Activated CD8-positive, alpha-beta memory T cell treated with anti-CD3 and anti-CD28 coated beads for 48 hours (primary cell): ENCODE data around the gene STK38.
"Not testable (repeated sequence)": the region's sequence is repeated elsewhere in the genome, so short reads cannot be mapped to it uniquely, and the experiment has no call there.

Experiments used
- DNase-seq, 3 experiments: peaks; one replicate each; pipeline ENCODE4 v3.0.0-alpha.2; 2020; ENCODE audit warnings: low read depth in 2 of 3, low spot score in 2 of 3

Gene STK38

DNA sequence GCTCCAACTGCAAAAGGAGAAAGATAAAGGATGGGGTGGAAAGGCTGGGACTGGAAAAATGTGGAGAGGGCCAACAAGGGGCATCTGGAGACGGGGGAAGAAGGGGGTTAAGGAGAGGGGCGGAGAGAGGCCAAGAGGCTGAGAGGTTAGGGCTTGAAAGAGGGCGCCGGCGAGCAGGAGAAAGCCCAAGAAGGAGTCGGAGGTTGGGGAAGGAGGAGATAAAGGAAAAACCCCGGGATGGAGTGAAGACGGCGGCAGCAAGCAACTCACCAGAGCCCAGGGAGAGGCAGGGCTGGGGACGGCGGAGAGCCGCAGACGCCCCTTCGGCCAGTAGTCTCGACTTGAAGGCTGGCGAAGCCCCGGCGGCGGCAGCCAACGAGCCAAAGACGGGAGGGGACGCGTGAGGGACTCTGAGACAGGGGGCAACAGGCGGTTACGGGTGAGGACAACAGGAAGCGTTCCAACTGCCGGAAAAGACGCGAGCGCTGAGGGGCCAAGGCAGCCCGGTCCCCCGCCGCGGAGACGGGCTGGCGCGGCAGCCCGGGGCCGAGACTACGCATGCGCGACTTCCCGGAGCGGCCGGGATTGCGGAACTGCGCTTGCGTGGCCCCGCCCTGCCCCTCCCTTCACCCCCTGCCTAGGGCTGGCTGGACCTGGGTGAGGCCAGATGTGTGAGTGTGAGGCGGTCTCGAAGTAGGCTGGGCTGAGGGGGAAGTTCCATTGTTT lies at the start of gene STK38:
STK38 (minus strand) TSS at position 560 of the 726 bp plus-strand sequence. CDS start 7,277 bp downstream, outside the sequence.
- DNase-seq: peak; percentile 89 to 96 (median 95)

DNA sequence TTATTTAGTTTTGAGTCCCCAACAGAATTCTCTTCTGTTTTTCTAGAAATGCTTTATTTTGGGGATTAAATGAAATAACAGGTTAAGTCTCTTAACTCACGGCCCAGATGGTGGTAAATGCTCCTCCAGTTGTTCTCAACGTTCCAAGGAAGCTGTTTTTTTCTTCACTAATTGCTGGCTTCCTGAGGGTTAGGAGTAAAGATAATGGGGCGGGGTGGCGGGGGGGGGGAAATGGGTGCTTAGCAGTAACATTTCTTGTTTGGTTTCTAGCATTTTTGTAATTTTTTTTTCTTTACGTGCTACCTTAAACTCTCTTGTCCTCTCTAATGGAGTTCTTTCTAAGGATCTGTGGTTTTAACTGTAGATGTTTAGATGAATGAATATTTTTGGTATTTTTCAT lies 49.1 kb upstream of the STK38 start:
- DNase-seq: no peak

DNA sequence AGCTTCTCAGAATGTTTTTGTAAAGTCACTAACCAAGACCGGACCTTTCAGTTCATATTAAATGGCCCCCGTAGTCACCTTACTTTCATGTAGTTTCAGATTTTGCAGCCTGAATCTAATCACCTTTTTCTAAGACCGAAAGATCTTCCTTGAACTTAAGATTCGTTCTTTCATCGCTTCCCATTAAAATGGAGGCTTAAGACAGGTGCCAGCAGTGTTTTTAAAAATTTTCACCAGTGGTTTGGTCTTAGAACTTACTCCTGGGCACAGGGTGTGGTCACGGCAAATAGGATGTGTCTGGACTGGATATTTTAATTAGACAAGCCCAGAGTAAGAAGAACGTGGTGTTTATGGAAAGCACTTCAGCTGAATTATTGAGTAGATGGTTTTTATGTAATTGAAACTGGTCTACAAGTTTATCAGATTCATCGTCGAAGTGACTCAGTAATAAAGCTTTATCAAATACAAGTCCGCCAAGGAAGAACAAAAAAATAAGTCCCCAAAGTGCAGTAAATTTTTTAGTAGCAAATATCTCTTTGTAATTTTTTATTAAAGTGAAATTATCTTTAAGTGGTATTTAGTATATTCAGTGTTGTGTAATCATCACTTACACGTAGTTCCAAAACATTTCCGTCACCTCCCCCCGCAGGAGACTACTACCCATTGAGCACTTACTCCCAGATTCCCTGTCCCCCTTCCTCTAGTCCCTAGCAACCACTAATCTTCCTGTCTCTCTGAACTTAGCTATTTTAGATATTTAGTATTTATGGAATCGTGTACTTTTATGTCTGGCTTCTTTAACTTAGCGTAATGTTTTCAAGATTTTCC lies 47.8 kb upstream of the STK38 start:
- DNase-seq: no peak

DNA sequence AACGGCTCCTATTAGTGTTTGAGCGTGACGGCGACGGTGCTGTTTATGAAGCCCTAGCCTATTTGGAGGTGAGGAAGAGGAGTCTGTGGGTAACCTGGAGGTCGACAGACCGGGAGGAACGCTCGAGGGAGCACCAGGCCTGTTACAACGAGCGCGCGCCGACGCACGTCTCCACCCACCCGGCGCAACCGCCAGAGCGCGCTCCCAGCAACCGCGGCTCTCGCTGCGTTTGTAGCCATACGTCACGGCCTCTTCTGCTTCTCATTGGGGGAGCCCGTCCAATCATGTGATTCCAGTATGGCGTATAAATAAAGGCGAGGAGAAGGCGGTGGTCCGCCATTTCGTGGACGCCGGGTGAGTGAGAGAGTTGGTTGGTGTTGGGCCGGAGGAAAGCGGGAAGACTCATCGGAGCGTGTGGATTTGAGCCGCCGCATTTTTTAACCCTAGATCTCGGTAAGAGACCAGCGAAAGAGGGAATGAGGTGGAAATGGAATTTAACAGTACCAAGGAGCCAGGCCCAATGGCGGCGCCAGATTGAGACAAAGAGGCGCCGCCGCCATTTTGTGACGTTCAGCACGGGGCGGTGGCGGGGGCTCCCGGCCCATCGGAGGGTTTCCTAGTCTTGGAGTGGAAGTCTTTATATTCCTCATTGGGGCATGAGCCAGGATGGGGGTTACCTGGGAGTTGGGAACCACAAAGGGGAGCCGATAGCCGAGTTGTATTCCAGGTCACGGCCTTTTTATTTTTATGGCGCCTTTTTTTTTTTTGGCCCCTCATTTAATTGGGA lies 46.9 kb upstream of the STK38 start, which contains the start of gene SRSF3:
SRSF3 (plus strand) TSS at position 334 of the 787 bp plus-strand sequence. CDS start 2,401 bp downstream, outside the sequence.
- peak; percentile 75 to 88 (median 82) for DNase-seq

DNA sequence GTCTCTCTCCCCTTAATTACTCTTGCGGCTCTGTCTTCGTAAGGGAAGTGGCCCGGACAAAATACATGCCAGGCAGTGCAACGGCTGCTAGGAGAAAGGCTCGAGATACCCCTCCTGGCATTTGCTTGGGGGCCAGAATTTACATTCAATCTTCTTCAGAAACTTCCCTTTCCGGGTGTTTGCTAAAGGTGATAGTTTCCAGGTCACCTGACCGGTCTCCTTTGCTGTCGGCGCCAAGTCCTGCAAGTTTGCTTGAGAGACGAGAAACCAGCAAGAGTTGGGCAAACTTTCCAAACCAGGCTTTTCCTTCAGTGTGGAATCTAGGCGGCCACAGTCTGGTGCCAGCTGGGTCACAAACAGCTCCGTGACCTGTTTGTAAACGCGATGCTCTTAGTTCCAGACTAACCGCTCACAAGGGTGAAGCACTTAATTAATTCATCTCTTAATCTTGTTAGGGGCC lies 46.3 kb upstream of the STK38 start:
- DNase-seq: peak in 1 of 3 experiments; percentile 33

DNA sequence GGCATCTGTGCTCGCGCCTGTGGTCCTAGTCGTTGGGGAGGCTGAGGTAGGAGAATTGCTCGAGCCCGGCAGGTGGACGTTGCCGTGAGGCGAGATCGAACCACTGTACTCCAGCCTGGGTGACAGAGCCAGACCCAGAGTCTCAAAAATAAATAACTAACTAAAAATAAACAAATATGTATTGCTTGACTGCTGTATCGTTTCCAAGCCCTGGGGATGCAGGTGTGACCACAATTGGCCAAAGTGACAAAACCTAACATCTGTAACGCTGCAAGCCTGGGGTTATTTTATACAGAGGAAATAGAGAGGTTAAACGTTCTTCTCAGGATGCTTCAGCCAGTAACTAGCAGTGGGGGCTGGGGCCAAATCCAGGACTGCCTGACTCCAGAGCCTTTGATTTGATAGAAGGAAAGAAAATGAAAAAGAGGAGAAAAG lies 45.0 kb upstream of the STK38 start:
- DNase-seq: no peak

DNA sequence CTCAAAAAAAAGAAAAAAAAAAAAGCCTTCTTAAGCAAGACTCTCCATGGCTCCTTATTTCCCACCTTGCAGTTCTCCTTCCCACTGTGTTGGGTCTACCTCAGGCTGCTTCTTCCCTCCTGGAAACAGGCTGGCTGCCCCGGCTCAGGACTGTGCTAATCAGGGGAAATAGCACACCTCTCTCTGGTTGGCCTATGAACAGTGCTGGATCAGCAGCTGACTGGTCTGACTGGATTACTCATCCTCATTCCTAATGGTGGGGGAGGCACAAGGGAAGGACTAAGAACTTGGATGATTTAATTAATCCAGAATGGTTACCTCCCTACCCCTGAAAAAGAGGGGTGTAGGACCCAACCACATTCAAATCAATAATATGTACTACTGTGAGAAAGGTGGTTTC lies 43.0 kb upstream of the STK38 start:
- no peak for DNase-seq

DNA sequence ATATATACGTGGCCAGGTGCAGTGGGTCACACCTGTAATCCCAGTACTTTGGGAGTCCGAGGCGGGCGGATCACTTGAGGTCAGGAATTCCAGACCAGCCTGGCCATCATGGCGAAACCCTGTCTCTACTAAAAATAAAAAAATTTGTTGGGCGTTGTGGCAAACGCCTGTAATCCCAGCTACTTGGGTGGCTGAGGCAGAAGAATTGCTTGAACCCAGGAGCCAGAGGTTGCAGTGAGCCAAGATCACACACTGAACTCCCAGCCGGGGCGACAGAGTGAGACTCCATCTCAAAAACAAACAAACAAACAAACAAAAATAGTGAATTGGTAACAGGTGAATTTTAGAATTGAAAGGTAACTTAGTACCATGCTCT lies 41.7 kb upstream of the STK38 start:
- DNase-seq: not testable (repeated sequence)

DNA sequence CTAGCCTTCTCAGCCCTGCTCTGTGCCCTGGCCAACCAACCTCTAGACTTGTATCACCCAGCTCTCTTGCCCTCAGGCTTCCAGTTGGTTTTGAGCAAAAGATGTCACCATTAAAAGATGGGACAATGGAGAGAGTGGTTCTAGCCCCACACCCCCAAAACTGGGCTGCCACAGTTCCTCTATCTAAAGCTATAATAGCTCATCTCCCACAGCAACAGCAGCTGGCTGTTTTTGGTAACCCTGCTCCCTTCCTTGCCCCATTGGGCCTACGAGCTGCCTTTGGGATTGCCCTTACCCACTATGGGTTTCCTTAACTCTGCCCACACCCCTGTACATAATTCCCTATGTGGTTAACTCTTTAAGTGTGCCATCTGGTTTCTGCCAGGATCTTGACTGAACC lies 39.3 kb upstream of the STK38 start:
- no peak for DNase-seq

DNA sequence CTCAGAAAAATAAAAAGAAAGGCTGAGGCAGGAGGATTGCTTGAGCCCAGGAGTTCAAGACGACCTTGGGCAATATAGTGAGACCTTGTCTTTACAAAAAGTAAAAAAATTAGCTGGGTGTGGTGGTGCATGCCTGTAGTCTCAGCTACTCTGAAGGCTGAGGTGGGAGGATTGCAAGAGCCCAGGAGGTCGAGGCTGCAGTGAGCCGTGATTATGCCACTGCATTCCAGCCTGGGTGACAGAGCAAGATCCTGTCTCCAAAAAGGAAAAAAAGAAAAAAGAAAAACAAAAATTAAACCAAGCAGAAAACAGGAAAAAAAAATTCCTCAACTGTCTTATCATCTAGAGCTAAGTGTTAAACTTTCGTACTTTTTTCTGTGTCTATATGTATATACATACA lies 34.4 kb upstream of the STK38 start:
- no peak for DNase-seq

DNA sequence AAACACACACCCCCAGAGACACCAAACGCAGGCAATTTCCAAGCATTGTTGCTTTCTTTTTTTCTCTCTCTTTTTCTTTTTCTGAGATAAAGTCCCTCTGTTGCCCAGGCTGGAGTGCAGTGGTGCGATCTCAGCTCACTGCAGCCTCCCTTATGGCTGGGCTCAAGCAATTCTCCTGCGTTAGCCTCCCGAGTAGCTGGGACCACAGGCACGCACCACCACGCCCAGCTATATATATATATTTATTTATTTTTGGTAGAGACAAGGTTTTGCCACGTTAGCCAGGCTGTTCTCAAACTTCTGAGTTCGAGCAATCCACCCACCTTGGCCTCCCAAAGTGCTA lies 32.9 kb upstream of the STK38 start:
- DNase-seq: no peak

DNA sequence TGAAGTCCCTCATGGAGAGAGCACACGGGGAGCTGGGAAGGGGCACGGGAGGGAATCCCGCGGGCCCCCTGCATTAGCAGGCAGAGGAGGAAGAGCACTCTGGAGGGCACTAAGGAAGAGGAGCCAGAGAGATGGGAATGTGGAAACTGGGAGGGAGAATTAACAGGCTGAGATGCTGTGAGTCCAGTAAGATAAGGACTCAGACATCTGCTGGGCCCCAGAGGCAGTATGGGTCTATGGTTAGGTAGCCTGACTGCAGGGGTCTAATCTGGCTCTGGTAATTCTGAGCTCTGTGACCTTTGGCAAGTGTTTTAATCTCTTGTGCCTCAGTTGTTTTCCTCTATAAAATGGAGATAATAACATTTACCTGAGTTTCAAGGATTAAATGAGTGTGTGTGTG lies 31.2 kb upstream of the STK38 start:
- DNase-seq: no peak

DNA sequence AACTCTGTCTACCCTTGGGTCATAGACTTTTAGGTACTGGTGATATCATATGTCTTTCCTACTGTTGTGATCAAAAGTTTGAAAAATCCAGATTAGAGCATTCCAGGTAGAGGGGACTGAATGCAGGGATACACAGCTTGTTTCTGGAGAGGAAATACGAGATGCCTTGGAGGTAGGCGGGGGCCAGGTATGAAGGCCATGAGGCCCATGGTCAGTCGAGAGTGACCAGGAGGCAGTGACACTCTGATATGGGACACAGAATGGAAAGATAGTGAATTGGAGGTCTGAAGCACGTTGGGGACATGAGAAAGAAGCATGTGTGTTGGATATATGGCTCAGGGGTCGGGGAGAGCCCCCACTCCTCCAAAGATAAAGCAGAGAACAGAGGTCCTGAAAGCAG lies 30.8 kb upstream of the STK38 start:
- no peak for DNase-seq

DNA sequence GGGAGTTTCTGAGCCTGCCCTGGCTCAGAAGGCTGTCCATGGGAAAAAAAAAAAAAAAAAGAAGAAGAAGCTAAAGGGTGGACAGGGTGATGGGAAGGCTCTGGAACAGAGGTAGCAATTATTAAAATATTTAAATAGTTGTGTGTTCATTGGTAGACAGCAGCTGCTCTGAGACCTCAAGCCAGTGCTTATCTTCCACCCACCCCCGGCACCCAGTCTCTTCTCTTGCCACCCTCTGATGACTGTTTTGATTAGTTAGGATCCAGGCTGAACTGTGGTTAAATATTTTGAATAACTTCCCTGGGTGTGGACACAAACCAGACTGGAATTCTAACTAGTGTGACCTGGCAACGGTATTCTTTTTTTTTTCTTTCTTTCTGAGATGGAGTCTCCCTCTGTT lies 30.0 kb upstream of the STK38 start:
- DNase-seq: no peak

DNA sequence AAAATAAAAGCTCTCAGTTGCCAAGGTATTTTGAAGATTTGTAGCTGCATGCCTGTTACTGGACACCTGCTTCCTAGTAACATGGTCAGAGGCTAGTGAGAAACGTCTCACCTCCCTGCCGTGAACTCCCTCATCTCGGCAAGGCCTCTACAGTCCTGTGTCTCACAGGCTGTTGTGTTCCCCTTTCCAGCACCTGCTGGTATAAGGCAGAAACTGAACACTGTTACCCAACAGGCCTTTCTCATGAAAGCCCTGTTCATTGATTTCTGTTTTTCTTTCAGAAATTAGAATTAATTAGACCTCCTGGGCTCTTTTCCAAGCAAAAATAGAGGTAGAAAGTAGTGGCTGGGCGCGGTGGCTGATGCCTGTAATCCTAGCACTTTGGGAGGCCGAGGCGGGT lies 29.3 kb upstream of the STK38 start:
- no peak for DNase-seq

DNA sequence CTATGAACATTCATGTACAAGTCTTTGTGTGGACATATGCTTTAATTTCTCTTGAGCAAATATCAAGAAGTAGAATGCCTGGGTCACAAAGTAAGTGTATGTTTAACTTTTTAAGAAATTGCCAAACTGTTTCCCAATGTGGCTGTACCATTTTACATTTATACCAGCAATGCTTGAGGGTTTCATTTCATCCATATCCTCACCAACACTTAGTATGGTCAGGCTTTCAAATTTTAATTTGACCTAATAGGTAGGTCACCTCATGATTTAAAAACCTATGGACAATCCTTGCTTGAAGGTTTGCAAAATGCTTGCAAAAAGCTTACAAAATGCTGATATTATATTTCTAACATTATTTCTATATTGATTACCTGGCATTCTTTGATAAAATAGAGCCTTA lies 27.4 kb upstream of the STK38 start:
- DNase-seq: no peak

DNA sequence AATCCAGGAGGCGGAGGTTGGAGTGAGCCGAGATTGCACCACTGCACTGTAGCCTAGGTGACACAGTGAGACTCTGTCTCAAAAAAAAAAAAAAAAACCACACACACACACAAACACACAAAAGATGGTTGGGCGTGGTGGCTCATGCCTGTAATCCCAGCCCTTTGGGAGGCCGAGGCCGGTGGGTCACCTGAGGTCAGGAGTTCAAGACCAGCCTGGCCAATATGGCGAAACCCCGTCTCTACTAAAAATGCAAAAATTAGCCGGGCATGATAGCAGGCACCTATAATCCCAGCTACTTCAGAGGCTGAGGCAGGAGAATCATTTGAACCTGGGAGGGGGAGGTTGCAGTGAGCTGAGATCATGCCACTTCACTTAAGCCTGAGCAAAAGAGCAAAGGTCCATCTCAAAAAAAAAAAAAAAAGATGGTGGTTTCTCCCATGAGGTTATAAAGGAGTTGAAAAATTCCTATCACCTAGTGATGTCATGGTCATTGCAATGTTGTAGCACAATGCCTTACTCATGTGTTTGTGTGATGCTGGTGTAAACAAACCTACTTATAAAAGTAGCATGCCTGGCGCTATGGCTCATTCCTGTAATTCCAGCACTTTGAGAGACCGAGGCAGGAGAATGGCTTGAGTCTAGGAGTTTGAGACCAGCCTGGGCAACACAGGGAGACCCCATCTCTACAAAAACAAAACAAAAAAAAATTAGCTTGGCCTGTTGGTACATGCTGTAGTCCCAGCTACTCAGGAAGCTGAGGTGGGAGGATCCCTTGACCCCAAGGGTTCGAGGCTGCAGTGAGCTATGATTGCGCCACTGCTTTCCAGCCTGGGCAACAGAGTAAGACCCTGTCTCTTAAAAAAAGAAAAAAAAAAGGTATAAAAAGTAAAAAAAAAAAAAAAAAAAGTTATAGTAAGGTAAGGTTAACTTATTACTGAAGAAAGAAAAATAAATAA lies 25.4 kb upstream of the STK38 start:
- not testable (repeated sequence) for DNase-seq

DNA sequence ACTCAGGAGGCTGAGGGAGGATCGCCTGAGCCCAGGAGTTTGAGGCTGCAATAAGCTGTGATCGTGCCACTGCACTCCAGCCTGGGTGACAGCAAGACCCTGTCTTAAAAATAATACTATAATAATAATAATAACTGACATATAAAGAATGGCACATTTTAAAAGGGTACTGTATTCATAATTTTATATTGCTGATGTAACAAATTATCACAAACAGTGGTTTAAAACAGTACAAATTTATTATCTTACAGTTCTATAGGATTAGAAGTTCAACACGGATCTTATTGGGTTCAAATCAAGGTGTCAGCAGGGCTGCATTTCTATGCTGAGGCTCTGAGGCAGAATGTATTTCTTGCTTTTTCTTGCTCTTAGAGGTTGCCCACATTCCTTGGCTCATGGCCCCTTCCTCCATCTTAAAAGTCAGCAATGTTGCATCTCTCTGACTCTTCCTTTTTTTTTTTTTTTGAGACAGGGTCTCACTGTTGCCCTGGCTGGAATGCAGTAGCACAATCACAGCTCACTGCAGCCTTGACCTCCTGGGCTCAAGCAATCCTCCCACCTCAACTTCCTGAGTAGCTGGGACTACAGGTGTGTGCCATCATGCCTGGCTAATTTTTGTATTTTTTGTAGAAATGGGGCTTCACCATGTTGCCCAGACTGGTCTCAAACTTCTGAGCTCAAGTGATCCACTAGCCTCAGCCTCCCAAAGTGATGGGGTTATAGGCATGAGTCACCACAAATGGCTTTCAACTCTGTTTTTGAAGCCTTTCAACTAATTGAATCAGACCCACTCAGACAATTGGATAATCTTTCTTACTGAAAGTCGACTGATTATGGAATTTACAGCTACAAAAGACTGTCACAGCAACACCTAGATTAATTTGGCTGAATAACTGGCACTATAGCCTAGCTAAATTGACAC lies 24.1 kb upstream of the STK38 start:
- no peak for DNase-seq

DNA sequence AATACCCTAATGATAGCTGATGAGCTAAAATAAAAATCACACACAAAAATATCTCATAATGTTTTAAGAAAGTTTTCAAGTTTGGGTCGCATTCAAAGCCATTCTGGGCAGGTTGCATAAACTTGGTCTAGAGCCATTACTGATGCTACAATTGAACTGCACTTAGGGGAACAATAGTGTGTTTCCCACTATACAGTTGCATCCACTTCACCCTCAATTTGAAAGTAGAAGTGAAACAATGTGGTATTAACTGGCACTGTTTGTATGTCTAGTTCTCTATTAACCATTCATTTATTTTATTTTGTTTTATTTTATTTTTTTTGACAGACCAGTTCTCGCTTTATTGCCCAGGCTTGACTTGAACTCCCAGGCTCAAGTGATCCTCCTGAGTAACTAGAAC lies 23.0 kb upstream of the STK38 start:
- DNase-seq: no peak
